Cerebellar cortex (tissue), 1 donor: ENCODE data around the gene ANKLE2.

Experiments used
- DNase-seq: peaks from one replicate; pipeline ENCODE4 v3.0.0-alpha.2; 2015; ENCODE audit warnings: low spot score

Gene ANKLE2

GRCh38 chr12:132687211-132688164 is 74.1 kb downstream of the ANKLE2 start, which contains the start of the genes POLE and PXMP2:
TSS of gene POLE (minus strand) at chr12:132687342. CDS start at chr12:132687315, 27 bp downstream.
TSS of gene PXMP2 (plus strand) at chr12:132687587. CDS start at chr12:132687671, 84 bp downstream.
- DNase-seq = peak; percentile 89

- no peak for DNase-seq
These were observed 74.8 kb downstream of the ANKLE2 start for GRCh38 chr12:132686825-132687210.

DNA sequence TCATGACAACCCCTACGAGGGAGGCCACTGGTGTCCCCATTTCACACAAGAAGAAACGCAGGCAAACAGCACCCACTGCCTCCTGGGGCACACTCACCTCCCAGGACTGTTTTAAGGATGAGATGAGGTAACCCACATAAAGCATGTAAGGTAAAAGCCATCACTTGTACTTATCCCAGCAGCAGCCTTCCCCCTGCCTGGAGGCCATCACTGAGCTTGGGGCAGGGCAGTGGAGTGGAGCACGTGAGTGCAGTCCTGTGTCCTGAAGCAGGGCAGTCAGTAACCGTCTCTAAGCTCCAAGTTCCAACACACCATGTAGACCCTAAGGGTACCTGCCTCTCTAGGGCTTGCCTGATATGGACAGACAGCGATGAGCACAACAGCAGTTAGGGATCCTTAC is 76.2 kb downstream of the ANKLE2 start:
- no peak for DNase-seq

GRCh38 chr12:132677492-132677891 is 84.1 kb downstream of the ANKLE2 start:
- DNase-seq = no peak

DNA sequence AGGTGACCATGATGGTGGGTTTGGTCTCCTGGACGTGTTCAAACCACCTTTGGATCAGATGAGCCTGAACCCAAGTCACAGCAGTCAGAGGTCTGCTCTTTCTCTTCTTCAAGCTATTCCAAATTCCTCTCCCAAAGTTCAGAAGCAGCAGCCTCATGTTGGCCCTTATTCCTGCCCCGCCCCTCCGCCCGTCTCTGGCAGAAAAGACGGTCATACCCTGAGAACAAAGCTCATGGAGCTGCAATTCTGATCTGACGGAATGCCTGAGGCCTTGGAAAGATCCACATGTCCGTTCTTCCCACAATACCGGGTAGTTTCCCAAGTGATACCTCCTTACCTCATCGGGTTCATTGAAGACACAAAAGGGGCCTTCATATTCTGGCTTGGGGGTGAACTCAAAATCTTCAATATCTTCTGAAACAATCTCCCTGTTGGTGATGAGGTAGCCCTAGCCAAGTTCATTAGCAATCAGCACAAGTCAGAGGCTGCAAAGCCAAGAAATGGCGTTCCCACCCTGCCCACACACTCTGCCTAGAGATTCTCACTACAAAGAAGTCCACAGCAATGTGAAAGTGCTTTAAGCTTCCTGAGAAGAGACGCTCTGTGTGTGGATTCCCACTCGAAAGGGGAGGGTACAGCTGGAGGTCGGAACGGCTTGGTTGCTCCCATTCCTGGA is 85.7 kb downstream of the ANKLE2 start:
- DNase-seq = no peak
